ENCODE results near the gene HOXD10.

GRCh38 chr2:176155356-176156044, 38.9 kb downstream of the HOXD10 start:
- TF ChIP-seq CTCF (IDR thresholded peaks at IDR 0.05; ENCODE audit: low read depth, low read length, missing input control) = no peak
- TF ChIP-seq MAX (IDR thresholded peaks at IDR 0.05) = no peak
- TF ChIP-seq RAD21 (IDR thresholded peaks at IDR 0.05) = no peak
- TF ChIP-seq GABPA (IDR thresholded peaks at IDR 0.05 in 1 of 2, conservative IDR thresholded peaks at IDR 0.05 in 1 of 2) = no peak
- TF ChIP-seq ATF3 (IDR thresholded peaks at IDR 0.05) = no peak
- TF ChIP-seq EGR1 (IDR thresholded peaks at IDR 0.05; ENCODE audit: low read depth in 2 of 2) = no peak
- TF ChIP-seq ZBTB33 (IDR thresholded peaks at IDR 0.05) = no peak
- TF ChIP-seq JUND (IDR thresholded peaks at IDR 0.05) = no peak
